LNCaP clone FGC (cell line): ENCODE data around the gene FMN1.

Experiments used
- DNase-seq: peaks from one replicate; pipeline ENCODE4 v3.0.0-alpha.2; 2011; ENCODE audit warnings: low read depth
- H3K4me3 ChIP-seq: 2 replicates; pipeline ENCODE4 v1.5.1; 2011; ENCODE audit warnings: mild to moderate bottlenecking, low read depth, low read length, control low read depth
- CTCF ChIP-seq: IDR thresholded peaks from 2 replicates; pipeline ENCODE4 v1.5.1; 2012; ENCODE audit warnings: mild to moderate bottlenecking; ENCODE audit not compliant: control insufficient read depth, insufficient read depth; ENCODE audit errors: extremely low read depth

Gene FMN1

DNA sequence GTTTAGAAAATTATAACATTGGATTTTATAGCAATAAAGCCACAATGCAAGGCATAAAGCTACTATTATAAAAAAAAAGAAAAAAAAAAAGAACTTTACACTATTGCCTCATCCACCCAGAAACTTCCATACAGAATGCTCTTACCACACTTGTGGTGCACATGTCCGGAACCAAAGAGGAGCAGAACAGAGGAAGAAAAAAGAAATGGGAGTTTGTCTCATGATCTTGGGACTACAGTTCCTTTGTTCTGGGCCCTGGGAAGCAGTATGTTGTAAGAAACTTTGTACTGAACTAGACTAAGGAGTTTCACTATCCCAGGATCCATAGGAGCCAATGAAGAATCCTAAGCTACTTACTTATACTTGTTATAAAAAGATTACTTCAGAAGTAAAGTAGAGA is 36.1 kb downstream of the FMN1 start:
- no peak overlapping the region for H3K4me3 ChIP-seq
- no peak for TF ChIP-seq CTCF
- no peak for DNase-seq

- no peak overlapping the region for H3K4me3 ChIP-seq
- no peak for TF ChIP-seq CTCF
- DNase-seq = no peak
Measured at GRCh38 chr15:33157371-33158037, 37.0 kb downstream of the FMN1 start.

DNA sequence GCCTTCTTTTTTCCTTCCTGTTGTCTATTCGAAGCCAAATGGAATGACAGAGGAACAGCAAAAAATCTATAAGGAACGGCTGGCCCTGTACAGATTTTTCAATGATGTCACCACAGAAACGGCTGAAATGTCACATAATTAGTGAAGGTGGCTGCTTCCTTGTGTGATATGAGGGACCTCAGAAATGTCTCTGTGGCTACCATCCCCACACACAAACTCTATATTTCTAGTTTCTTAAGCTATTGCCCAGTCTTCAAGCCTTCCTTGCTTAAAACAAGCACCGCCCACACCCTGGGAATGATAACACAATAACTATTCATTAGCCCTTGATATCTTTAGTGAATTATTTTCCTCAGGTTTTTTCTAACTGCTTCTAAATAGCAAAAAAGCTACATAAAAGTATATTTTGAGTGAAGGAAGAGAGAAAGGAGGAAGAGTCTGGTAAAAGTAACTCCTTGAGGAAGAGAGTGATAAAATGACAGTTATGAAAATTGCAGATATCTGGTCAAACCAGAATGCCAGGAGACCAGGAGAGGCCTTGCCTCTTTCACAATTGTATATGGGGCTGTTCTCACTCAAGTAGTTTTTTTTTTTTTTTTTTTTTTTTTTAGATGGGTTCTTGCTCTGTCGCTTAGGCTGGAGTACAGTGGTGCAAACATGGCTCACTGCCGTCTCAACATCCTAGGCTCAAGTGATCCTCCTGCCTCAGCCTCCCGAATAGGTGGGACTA is 38.7 kb downstream of the FMN1 start:
- H3K4me3 ChIP-seq = no peak overlapping the region
- DNase-seq = no peak
- TF ChIP-seq CTCF = no peak

DNA sequence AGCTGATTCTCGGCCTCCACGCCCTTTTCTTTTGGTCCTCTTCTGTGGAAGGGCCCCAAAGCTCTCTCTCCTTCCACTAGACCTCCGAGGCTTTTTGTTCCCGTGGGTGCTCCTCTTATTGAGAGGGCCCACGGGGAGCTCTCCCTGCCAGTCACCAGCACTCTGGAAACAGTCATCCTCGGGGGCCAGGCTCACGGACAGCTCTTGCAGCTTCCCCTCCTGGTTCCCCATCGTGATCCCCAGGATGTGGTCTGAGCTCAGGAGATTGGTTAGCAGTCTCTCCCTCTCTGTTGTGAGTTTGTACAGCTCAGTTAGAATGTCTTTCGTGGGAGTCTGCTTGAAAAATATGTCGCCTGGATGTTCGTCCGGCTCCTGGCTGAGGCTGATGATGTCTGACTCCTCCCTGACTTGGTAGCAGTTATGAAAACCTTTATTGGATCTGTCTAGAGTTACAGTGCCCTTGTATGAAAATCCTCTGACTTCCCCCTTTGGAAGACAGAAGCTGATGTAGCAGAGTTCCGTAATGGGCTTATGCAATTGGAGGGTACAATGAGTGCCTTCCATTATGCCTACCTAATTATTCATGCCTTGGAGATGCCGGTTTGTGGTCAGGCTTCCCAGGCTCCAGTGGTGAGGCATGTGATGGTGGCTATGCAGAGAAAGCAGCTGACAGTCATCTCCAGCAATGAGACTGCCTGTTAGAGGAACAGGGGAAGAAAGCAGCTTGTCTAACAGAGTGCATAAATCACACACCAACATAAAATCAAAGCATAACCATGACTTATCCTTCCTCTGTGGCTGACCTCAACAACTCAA is 40.0 kb downstream of the FMN1 start:
- no peak overlapping the region for H3K4me3 ChIP-seq
- DNase-seq = no peak
- no peak for TF ChIP-seq CTCF

GRCh38 chr15:33153548-33153947 is 41.0 kb downstream of the FMN1 start:
- no peak for DNase-seq
- no peak for TF ChIP-seq CTCF
- no peak overlapping the region for H3K4me3 ChIP-seq

DNA sequence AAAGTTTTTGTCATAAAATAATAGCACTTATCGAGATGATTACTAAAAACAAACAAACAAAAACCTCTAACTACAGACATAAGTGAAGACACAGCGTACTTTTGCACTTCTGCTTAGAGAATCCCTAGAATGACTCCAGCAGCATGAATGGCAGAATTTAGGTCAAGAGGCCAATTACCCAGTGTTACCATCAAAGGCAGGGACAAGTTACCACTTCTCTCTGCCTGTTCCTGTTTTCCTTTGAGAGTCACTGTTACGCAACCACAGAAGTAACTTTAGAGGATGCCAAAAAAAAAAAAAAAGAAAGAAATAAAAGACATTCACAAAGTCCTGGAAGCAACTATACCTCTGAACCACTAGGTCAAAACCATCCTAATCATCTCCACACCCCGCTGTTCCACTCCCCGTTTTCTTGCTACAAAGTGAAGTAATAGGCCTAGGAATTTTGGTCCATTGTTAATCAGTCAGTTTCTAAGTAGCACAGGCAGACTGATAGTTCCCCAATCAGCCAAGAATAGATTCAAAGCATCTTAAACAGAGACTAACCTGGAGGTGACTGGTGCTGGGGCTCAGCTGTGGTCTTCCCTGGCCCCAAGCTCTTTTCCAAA is 41.9 kb downstream of the FMN1 start:
- H3K4me3 ChIP-seq = no peak overlapping the region
- no peak for DNase-seq
- no peak for TF ChIP-seq CTCF
